NCI-H69 (cell line): ENCODE measurements around the gene ITPR3.

Experiments
- DNase-seq: peaks from one replicate; lab custom pipeline; 2025; lab: John Stamatoyannopoulos, UW

The ITPR3 gene

DNA sequence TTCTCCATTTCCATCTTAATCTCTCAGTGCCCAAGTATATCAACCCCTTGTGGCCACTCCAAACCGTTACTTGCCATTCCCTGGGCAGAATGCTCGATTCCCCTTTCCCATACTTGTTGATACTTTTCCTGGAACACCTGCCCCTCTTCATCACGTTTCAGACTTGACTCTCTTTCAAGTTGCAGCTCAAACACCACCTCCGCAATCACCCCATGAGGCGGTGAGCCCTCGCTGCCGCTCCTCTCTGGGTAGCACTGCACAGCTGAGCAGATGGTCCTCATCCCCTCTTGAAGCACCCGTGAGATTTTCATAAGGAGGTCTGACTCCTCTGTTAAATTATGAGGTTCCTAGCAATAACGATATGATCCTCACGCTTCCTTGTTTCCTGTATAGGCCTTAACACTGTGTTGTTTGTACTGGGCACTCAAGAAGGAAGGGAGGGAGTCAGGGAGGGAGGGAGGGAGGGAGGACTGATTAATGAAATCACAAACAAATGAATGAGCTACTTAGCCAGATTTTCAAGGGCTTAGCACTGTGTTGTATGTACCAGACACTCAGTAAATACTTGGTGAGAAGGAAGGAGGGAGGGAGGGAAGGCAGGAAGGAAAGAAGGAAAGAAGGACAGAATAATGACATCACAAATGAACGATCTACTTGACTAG lies 98.3 kb downstream of the ITPR3 start:
- peak; percentile 53 for DNase-seq

DNA sequence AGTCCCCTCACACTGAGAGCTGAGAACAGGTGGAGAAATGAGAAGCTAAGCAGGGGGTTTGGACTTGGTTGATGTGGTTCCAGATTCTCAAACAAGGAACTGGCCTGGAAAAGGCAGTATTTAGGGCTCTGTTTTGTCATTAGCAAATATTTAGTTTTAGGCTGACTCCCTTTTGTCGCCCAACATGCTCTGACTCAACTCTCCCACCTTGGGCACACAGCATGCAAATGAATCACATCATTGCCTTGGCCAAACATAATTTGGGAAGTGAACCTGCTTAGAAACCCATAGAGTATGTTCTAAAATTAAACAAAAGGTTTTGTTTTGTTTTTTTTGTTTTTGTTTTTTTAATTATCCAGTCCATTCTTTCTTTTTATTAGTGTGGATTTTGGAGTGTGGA lies 99.9 kb downstream of the ITPR3 start:
- peak; percentile 92 for DNase-seq

DNA sequence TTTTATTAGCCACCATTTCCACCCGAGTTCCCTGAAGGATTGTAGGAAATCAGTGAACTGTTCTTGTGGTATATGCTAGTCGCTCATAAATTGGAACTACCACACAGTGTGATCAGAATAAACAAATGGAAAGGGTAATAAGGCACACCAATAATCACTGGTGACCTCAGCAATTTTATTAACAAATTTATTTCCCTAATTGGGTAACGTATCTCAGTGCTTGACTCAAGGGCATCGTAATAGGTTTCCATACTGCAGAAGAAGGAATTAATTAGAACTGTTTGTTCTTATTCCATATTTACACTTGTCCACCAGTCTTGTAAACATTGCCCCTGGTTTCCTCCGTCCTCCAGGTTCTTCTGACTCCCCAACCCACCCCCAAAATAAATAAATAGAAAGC lies 100.4 kb downstream of the ITPR3 start:
- no peak for DNase-seq

DNA sequence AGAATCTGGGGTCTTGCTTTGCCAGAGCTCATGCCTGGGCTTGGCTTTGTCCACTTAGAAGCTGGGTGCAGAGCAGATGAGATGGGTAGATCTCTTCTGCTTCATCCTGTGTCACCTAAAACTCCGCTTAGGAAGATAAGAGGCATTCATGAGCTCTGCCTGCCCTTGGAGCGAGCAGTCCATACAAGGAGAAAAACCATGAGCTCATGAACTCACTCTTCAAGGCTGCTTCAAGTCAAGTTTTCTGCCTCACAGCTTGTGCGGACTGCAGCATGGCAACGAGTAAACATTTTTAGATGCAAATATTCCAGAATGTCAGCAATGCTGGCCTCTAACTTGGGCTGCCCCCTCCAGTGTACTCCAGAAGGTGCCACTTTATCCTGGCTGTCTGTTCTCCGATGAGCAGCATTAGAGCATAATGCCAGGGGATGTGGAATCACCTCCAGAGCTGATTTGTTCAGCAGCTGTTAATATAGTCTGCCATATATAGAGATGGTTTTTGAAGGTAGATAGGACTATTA lies 101.0 kb downstream of the ITPR3 start:
- no peak for DNase-seq

DNA sequence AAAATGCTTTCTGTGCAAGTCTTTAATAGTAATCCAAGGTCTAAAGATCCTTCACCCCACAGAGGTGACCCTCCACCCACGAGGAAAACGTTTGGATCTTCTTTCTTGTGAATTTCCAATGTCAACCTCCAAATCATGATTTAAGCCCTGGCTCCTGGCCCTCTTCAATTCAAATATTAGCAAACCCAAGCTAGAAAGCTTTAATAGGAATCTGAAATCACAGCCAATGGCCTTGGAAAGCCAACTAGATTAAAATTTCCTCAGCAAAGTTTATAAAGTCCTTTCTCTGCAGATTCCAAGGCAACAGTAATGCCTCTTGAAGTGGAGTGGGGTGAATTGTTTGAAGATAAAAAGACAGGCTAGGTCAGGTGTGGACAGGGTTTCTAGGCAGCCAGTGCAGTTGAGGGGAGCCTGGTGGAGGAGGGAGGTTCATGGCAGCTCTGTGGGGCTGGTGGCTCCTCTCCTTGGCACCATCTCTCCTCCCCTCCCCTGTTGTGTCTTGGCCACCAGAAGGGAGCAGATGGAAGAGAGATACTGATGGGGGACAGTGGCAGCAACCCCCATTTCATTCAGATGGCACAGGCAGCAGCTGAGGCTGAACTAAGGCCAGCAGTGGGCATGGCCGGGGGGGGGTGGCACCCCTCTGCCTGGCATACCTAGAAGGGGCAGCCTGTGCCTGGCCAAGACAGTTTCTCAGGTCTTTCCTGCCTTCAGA lies 102.4 kb downstream of the ITPR3 start:
- DNase-seq = no peak

- DNase-seq = no peak
Observed at GRCh38 chr6:33724102-33725023, 103.2 kb downstream of the ITPR3 start.

GRCh38 chr6:33725222-33725621 lies 104.1 kb downstream of the ITPR3 start:
- no peak for DNase-seq

DNA sequence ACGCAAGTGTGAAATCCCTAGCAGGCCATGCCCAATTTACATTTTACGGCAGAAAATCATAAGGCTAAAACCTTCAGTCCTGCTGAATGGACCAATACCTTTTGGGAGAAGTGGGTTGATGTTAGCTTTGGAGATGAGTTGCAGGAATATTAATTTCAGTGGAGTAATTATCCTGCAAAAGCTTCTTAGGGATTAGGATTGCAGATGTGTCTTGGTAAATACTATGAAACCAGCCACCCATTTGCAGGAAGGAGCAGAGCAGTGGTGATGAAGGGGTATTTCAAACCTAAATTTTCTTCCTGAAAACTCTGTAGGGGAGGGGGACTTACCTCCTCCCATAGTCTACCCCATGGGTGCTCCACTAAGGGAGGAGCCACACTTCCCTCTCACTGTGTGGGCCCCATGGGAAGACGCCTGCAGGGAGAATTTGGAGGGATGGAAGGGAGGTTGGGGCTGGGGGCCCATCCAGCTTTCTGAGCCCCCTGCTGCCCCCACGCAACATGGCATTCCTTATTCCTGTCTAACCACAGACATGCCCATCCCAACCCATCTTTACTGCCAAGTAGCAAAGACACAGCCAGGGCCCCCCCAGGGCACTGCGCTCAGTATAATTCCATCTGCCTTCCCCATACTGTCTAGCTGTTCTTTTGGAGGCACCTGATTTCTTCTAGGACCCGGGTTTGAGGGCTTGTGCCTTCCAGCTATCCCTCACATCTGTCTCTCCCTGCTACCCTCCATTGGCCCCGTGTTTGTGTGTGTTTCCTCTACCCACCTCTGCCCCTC lies 105.0 kb downstream of the ITPR3 start:
- no peak for DNase-seq

DNA sequence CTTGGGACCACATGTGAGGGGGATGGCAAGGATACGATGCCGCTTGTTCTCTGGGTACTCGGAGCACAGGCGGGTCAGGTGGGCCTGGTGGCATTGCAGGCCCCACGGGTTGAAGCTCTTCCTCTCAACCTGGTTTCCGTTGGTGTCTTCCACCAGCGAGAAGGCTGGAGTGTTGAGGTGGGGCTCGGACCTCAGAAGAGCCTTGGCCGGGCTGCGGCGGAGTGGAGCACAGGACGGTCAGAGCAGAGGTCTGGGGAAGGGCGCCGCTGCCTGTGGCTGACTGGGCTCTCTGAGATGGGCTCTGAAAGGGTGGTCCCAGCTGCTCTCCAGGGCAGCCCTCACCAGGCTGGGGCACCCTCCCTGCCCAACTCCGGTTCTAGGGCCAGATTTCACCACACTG lies 105.6 kb downstream of the ITPR3 start:
- DNase-seq = no peak

DNA sequence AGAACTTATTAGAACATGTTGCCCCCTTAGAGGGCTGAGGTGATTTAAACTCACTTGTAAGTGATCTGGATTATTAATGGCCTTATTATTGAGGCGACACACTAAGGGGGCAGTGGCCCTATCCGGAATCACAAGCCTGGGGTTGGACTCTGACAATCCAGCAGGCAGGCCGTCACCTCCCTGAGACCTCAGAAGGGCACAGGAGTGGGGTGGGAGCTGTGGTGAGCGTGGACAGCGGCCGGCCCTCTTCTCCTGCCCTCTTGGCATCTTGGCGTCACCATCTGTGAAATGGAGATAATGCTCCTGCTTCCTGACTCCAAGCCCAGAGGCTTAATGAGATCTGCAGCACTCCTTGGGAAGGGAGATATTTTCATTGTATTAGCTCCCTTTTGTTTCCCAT lies 106.0 kb downstream of the ITPR3 start:
- DNase-seq = no peak

DNA sequence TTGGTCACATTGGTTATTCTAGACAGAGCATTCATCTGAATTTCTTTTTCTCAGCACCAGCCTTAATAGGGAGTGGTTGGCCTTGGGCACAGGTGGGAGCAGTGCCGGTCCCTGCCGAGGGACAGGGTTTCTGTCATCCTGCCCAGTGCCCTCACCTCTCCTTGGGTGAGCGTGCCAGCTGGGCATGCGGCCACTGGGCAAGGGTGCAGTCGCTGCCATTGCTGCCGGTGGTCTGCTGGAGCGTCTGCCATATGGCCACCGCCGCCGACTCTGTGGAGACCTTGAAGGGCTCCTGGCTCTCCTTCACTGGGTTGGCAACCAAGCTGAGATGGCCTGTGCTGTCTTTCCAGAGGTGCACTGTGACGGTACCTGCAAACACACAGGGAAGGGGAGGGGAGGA lies 106.8 kb downstream of the ITPR3 start:
- no peak for DNase-seq

DNA sequence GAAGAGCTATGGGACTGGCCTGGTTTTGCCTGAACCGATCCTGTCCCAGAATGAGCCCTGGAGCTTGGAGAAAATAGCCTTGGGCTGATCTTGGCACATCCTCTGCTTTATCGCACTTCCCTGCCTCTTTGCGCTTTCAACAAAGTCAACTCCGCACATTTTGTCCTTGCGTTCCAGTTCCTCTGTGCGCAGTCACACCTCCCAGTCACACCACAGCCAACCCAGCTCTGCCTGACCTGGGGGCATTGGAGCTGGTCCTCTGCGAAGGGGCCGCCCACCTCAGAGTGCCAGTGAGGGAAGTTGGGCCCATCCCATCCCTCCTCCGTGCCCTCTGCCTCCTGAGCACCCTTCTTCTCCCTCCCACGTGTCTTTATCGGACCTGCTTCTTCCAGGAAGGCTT lies 107.3 kb downstream of the ITPR3 start:
- no peak for DNase-seq

DNA sequence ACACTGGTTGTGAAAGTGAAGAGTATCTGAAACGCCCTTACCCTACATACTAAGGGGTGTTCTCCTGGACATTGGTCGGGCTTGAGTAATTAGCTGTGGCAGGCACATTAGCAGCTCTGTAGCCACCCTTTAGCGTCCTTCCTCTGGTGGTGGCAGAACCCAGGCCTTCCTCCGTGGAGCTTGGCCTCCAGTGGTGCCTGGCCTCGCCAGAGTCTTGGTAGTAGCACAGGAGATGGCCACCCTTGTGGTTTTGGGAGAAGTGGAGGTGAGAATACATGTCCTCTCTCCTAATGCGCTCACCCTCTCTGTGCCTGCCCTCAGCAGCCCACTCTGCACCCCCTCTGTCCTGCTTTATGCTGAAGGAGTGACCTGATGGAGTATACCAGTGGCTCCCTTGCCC lies 107.9 kb downstream of the ITPR3 start:
- no peak for DNase-seq

DNA sequence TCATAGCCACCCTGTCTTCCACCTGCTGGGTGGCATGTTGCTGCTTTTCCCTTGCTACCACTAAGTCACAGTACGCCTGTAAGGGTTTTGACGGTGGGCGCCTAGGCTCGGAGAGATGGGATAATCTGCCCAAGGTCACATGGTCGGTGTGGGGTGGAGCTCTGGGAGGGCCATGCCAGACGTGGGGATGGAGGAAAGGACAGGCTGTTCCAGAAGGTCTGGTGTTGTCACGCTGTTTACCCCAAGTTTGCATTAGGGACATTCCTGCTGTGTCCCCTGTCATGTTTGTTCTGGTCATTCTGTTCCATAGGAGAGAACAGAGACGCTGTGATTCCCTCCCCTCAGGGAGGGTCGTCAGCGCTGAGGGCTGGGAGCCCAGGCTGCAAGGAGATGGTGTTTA lies 109.5 kb downstream of the ITPR3 start:
- no peak for DNase-seq

DNA sequence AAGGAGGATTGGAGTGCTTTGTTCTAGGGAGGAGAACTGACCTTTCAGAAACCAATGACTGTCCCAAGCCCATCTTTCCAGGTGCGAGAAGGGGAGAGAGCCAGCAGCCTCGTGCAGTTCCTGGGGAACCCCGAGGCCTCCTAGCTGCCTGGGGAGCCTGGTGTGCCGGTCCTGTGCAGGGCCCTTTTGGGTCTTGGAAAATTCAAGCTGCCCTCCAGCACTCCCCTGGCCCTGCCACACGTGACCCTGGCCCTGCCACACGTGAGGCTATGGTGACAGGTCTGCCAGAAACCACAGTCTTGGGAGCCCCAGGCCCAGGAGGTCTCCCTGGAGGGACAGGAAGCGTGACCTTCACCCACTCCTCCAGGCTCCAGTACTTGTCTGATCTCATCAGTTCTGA lies 109.9 kb downstream of the ITPR3 start:
- DNase-seq = no peak

GRCh38 chr6:33731751-33732282 lies 110.7 kb downstream of the ITPR3 start:
- no peak for DNase-seq

DNA sequence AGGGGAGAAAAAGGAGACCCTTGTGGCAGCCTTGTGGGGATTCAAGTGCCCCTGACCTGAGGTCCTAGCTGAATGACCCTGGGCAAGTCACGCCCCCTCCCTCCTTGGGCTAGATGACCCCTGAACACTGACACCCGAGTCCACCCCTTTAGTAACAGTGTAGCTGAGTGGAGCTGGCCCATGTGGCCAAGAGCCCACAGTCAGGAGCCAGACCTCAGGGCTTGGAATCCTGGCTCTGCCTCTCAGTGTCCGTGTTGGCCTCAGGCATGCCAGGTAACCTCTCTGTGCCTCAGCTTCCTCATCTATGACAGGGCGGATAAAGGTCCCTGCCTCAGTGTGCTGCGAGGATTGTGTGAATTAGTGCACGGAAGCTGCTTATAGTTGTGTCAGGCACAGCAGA lies 111.3 kb downstream of the ITPR3 start:
- no peak for DNase-seq

DNA sequence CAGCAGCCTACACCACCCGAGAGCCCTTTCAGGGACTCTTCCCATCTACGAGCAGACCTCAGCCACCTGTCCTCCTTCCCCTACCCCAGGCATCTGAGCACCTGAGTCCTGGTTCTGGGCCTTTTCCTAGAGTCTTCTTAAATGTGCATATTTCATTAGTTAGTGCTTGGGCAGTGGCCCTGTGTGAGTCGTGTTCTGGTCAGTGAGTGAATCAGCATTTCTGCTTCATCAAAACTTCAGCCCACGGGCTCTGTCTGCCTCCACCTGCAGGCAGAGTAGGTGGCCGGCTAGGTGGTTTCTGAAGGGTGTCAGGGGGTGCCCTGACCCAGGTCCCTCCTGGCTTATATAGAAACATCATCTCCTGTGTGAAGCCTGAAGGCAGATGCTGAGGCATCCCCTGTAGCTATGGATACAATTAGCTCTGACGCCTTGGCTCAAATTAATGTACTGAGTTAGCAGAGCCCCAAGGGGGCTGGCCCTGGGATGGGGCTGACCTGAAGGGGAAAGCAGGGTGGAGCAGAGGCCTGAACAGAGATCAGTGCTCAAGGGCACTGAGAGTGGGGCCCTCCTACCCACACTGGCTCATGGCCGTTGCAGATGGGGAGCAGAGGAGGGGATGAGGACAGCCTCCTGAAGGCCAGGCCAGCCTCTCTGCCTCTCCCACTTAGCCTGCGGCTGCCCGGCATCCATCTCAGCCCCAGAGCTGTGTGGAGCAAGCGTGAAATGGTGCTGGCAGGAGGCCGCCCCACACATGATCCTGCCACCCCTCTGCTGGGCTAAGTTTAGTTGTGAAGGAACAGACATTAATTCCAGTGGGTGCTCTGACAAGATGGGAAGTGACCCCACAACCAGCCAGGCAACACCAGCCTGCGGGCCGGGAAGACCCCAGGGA lies 111.9 kb downstream of the ITPR3 start:
- peak; percentile 33 for DNase-seq

- DNase-seq = no peak
Observed at GRCh38 chr6:33733709-33734007, 112.5 kb downstream of the ITPR3 start.

DNA sequence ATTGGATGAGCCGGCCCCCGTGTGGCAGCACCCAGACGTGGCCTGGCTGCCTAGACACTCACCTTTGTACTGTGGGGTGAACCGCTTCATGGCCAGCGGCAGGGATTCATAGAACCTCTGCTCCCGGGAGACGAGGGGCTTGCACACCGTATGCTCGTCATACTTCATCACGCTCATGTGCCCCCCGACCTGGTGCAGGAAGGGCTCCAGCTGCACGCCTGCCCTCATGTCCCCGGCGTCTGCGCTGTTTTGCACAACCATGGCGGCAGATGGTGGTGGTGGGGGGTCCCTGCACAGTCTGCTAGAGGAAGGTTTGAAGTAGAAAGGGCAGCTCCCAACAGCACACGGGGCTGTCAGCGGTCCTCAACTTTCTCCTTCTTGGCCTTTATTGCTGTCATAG lies 114.1 kb downstream of the ITPR3 start:
- DNase-seq = peak; percentile 24
